HG03025 (cell line): Measurements from ENCODE around the gene NBPF11.
"Not testable (repeated sequence)": the region's sequence is repeated elsewhere in the genome, so short reads cannot be mapped to it uniquely, and the experiment has no call there.

Experiments used
- ATAC-seq: cut with Tn5 transposase; IDR thresholded peaks from one replicate; pipeline ENCODE4 v1.9.1; 2021; ENCODE audit warnings: mild to moderate bottlenecking, moderate library complexity; ENCODE audit not compliant: unreplicated experiment, low FRiP score

NBPF11 gene

GRCh38 chr1:148151911-148152656 is at the start of gene NBPF11:
Gene NBPF11, minus strand, starts transcription at chr1:148152281. Its CDS starts 25,278 bp downstream, at chr1:148127003.
- ATAC-seq = peak; percentile 67

- ATAC-seq = peak; percentile 28
These were observed 45.3 kb upstream of the NBPF11 start for GRCh38 chr1:148197396-148197795.

GRCh38 chr1:148196949-148197348 is 44.9 kb upstream of the NBPF11 start:
- ATAC-seq = peak; percentile 43

- not testable (repeated sequence) for ATAC-seq
These were observed 43.0 kb upstream of the NBPF11 start for GRCh38 chr1:148195115-148195514.

GRCh38 chr1:148188768-148189167 is 36.7 kb upstream of the NBPF11 start:
- ATAC-seq = not testable (repeated sequence)

GRCh38 chr1:148178682-148179081 is 26.6 kb upstream of the NBPF11 start:
- ATAC-seq = not testable (repeated sequence)

GRCh38 chr1:148175414-148175813 is 23.3 kb upstream of the NBPF11 start:
- ATAC-seq = not testable (repeated sequence)

- not testable (repeated sequence) for ATAC-seq
These were observed 19.9 kb upstream of the NBPF11 start for GRCh38 chr1:148171995-148172394.

- no peak for ATAC-seq
These were observed 14.7 kb upstream of the NBPF11 start for GRCh38 chr1:148166558-148167492.

GRCh38 chr1:148162363-148162762 is 10.3 kb upstream of the NBPF11 start:
- no peak for ATAC-seq

- ATAC-seq = no peak
These were observed 9.2 kb upstream of the NBPF11 start for GRCh38 chr1:148161053-148161901.

GRCh38 chr1:148160343-148161052 is 8.4 kb upstream of the NBPF11 start:
- ATAC-seq = no peak

- ATAC-seq = no peak
These were observed 7.9 kb upstream of the NBPF11 start for GRCh38 chr1:148160048-148160342.

GRCh38 chr1:148158341-148159003 is 6.4 kb upstream of the NBPF11 start:
- ATAC-seq = no peak

GRCh38 chr1:148157803-148158202 is 5.7 kb upstream of the NBPF11 start:
- not testable (repeated sequence) for ATAC-seq

GRCh38 chr1:148155494-148156275 is 3.6 kb upstream of the NBPF11 start:
- ATAC-seq = peak; percentile 36

- ATAC-seq = not testable (repeated sequence)
These were observed 714 bp upstream of the NBPF11 start for GRCh38 chr1:148152795-148153194.

- ATAC-seq = peak; percentile 7
These were observed 686 bp downstream of the NBPF11 start for GRCh38 chr1:148151371-148151819.

GRCh38 chr1:148150945-148151344 is 1.1 kb downstream of the NBPF11 start:
- not testable (repeated sequence) for ATAC-seq
